PFSK-1 (cell line): ENCODE results near the gene TTC39C.

Experiments used
- FOXP2 ChIP-seq: optimal IDR thresholded peaks from 2 replicates; pipeline ENCODE3; 2011; ENCODE audit warnings: borderline replicate concordance, control low read depth, inconsistent platforms; ENCODE audit not compliant: insufficient read depth; ENCODE audit errors: extremely low read length, extremely low read depth
- POLR2AphosphoS5 ChIP-seq: IDR thresholded peaks from 2 replicates; pipeline ENCODE4 v1.6.1; 2012; ENCODE audit warnings: low read depth, mild to moderate bottlenecking, control low read depth, low read length, moderate library complexity
- REST ChIP-seq, 2 experiments: IDR thresholded peaks; 2 replicates each; pipeline versions ENCODE4 v1.6.1 to v1.8.0; 2011 to 2012; ENCODE audit warnings: low read depth in 2 of 2, low read length in 2 of 2, control low read depth in 1 of 2, inconsistent platforms in 1 of 2, mild to moderate bottlenecking in 1 of 2, moderate library complexity in 1 of 2; ENCODE audit not compliant: insufficient read depth in 1 of 2
- SIN3A ChIP-seq: IDR thresholded peaks from 2 replicates; pipeline ENCODE4 v1.6.1; 2012; ENCODE audit warnings: mild to moderate bottlenecking, low read length, moderate library complexity, borderline replicate concordance; ENCODE audit not compliant: insufficient read depth
- TAF1 ChIP-seq: IDR thresholded peaks from 2 replicates; pipeline ENCODE4 v1.6.1; 2012; ENCODE audit warnings: low read length, control low read depth, borderline replicate concordance; ENCODE audit not compliant: insufficient read depth

- TF ChIP-seq SIN3A (no peak), REST (IDR thresholded peaks at IDR 0.05; ENCODE audit: insufficient read depth in 1 of 2, low read depth in 2 of 2, low read length in 2 of 2) (no peak), POLR2AphosphoS5 (no peak), FOXP2 (no peak), TAF1 (no peak)
These were observed 7.6 kb downstream of the TTC39C start for GRCh38 chr18:24022161-24022560.
